Heart left ventricle (tissue), 13 donors: Measurements from ENCODE around the gene PTPRK.

Experiments used
- CTCF ChIP-seq, 12 donors: fragments of 200-600 bp; sonication (generic) in 4 of 12; IDR thresholded peaks; one replicate each; pipeline versions ENCODE4 v1.5.0 to v1.8.0; 2018 to 2022; ENCODE audit warnings: antibody characterized with exemption in 12 of 12, mild to moderate bottlenecking in 5 of 12
- POLR2A ChIP-seq, 2 donors: fragments of 450-650 bp; IDR thresholded peaks; one replicate each; pipeline ENCODE4 v1.6.1; 2017; ENCODE audit warnings: antibody characterized with exemption in 2 of 2, mild to moderate bottlenecking in 2 of 2, moderate library complexity in 2 of 2
- donor health status: ischemic (EF 13 %, LVEDD 7.1; RV severe dilation, severe dysfunction).
- donor health status: DM: no; HTN: yes; CAD: no.
- donor health status: DM: no; HTN: no; CAD: no.
- donor health status: ischemic (EF 25% LVEDD 6.9; RV normal size, moderate dysfunction).
- donor health status: ischemic (EF 25% LVEDD 5.7; RV mildly dilated, moderate dysfunction).
- donor health status: ischemic (EF 35%, LVEDD 5.7; RV mildly dilated, moderate dysfunction).
- donor health status: nonischemic (EF 11% LVEDD 7.7; RV severe dilation, severe dysfunction).
- donor health status: DM: yes; HTN: yes; CAD: no.
- donor health status: PGD.
- donor health status: ischemic (EF 29% LVEDD 5.4; RV normal size, mild dysfunction).
- donor health status: nonischemic (EF 23%, LVEDD 6.1; RV moderate dilation, normal function).

DNA sequence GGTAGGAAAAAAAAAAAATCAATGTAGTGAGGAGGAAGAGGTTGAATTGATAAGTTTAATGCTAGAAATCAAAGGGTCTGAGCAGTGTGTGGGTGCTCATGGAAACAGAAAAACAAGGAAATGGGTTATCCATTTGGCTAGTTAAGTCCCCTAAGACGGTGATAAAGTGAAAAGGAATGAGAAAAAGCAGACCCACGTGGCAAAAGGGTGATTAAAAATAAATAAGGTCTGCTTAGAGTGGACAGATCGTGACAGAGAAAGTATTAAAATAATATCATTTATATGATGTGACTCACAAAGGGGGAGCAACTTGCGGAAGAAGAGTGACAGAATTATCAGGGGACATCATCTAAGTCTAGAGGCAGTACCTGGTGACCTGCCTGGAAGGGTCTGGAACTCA, 367.8 kb downstream of the PTPRK start:
- TF ChIP-seq CTCF (IDR thresholded peaks at IDR 0.05) (no peak), POLR2A (IDR thresholded peaks at IDR 0.05) (no peak)
